ENCODE data around the gene DEPDC4. TPM values are rescaled to one million over a fixed set of nuclear protein-coding genes. Genes with fewer than 3 reads are reported as not detected.

DEPDC4 gene
- total and polyA plus RNA-seq, 2 of the 13 experiments (the other 11 are each of a cell fraction or from before 2014, with no cell fraction given) = 2.2 to 5.7 TPM

GRCh38 chr12:100266835-100267602, at the start of gene DEPDC4, which contains the start of gene SCYL2 (continued):
- TF ChIP-seq ZNF280D (CRISPR knock-in tag; IDR thresholded peaks at IDR 0.05) (no peak), PRDM15 (CRISPR knock-in tag; IDR thresholded peaks at IDR 0.05) (no peak), ZSCAN9 (CRISPR knock-in tag; IDR thresholded peaks at IDR 0.05; ENCODE audit: borderline replicate concordance) (no peak), SYNCRIP (IDR thresholded peaks at IDR 0.05; ENCODE audit: insufficient read depth, low read depth, low read length) (no peak), PHF5A (CRISPR knock-in tag; IDR thresholded peaks at IDR 0.05; ENCODE audit: low read depth, unreplicated experiment) (no peak), ZNF205 (CRISPR knock-in tag; IDR thresholded peaks at IDR 0.05) (no peak), HMGA1 (CRISPR knock-in tag; conservative IDR thresholded peaks at IDR 0.05) (no peak), SMYD3 (CRISPR knock-in tag; IDR thresholded peaks at IDR 0.05) (no peak)
- TF ChIP-seq, protein P1, sequence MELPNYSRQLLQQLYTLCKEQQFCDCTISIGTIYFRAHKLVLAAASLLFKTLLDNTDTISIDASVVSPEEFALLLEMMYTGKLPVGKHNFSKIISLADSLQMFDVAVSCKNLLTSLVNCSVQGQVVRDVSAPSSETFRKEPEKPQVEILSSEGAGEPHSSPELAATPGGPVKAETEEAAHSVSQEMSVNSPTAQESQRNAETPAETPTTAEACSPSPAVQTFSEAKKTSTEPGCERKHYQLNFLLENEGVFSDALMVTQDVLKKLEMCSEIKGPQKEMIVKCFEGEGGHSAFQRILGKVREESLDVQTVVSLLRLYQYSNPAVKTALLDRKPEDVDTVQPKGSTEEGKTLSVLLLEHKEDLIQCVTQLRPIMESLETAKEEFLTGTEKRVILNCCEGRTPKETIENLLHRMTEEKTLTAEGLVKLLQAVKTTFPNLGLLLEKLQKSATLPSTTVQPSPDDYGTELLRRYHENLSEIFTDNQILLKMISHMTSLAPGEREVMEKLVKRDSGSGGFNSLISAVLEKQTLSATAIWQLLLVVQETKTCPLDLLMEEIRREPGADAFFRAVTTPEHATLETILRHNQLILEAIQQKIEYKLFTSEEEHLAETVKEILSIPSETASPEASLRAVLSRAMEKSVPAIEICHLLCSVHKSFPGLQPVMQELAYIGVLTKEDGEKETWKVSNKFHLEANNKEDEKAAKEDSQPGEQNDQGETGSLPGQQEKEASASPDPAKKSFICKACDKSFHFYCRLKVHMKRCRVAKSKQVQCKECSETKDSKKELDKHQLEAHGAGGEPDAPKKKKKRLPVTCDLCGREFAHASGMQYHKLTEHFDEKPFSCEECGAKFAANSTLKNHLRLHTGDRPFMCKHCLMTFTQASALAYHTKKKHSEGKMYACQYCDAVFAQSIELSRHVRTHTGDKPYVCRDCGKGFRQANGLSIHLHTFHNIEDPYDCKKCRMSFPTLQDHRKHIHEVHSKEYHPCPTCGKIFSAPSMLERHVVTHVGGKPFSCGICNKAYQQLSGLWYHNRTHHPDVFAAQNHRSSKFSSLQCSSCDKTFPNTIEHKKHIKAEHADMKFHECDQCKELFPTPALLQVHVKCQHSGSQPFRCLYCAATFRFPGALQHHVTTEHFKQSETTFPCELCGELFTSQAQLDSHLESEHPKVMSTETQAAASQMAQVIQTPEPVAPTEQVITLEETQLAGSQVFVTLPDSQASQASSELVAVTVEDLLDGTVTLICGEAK (IDR thresholded peaks at IDR 0.05) = no peak
- TF ChIP-seq, protein P1 (CRISPR knock-in tag; IDR thresholded peaks at IDR 0.05) = no peak
- TF ChIP-seq, protein P2, sequence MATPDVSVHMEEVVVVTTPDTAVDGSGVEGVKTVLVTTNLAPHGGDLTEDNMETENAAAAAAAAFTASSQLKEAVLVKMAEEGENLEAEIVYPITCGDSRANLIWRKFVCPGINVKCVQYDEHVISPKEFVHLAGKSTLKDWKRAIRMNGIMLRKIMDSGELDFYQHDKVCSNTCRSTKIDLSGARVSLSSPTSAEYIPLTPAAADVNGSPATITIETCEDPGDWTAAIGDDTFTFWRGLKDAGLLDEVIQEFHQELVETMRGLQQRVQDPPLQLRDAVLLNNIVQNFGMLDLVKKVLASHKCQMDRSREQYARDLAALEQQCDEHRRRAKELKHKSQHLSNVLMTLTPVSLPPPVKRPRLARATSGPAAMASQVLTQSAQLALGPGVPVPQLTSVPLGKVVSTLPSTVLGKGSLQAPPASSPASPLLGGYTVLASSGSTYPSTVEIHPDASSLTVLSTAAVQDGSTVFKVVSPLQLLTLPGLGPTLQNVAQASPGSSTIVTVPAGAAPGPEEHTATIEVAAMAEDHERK (CRISPR knock-in tag; IDR thresholded peaks at IDR 0.05; ENCODE audit: low read depth) = no peak
